Stimulated activated CD4-positive, alpha-beta T cell treated with anti-CD3 and anti-CD28 coated beads, Interleukin-2, amount 100 ng/mL, for 48 hours (primary cell): ENCODE results near the gene MSTO1.
"Not testable (repeated sequence)": the region's sequence is repeated elsewhere in the genome, so short reads cannot be mapped to it uniquely, and the experiment has no call there.

Experiments
- DNase-seq, 2 donors: peaks; one replicate each; pipeline ENCODE4 v3.0.0-alpha.2; 2020

Gene MSTO1

GRCh38 chr1:155609515-155610256, at the start of gene MSTO1:
Gene MSTO1 (plus strand): TSS chr1:155610218. CDS start chr1:155610249, 31 bp downstream.
- peak; percentile 98 to 99 for DNase-seq

GRCh38 chr1:155561779-155562580, 48.0 kb upstream of the MSTO1 start:
- peak; percentile 48 to 58 for DNase-seq

GRCh38 chr1:155562581-155563376, 47.2 kb upstream of the MSTO1 start, which contains the start of gene ASH1L:
Gene ASH1L (minus strand): TSS chr1:155562803. CDS start chr1:155521519, 41,284 bp downstream.
- peak; percentile 85 to 88 for DNase-seq

GRCh38 chr1:155563377-155564022, 46.5 kb upstream of the MSTO1 start:
- not testable (repeated sequence) for DNase-seq

- no peak for DNase-seq
Observed at GRCh38 chr1:155569988-155570592, 39.9 kb upstream of the MSTO1 start.

GRCh38 chr1:155570593-155570990, 39.4 kb upstream of the MSTO1 start:
- DNase-seq: no peak

GRCh38 chr1:155574077-155574476, 35.9 kb upstream of the MSTO1 start:
- no peak for DNase-seq

GRCh38 chr1:155575608-155576007, 34.4 kb upstream of the MSTO1 start:
- DNase-seq: not testable (repeated sequence)

- not testable (repeated sequence) for DNase-seq
Observed at GRCh38 chr1:155583846-155584245, 26.2 kb upstream of the MSTO1 start.

GRCh38 chr1:155589282-155589681, 20.7 kb upstream of the MSTO1 start:
- not testable (repeated sequence) for DNase-seq

- not testable (repeated sequence) for DNase-seq
Observed at GRCh38 chr1:155590516-155591247, 19.3 kb upstream of the MSTO1 start.

- peak in 1 of 2 donors; percentile 17 for DNase-seq
Observed at GRCh38 chr1:155591770-155592169, 18.2 kb upstream of the MSTO1 start.

- DNase-seq: not testable (repeated sequence)
Observed at GRCh38 chr1:155595877-155596474, 14.0 kb upstream of the MSTO1 start.

GRCh38 chr1:155596864-155597263, 13.2 kb upstream of the MSTO1 start:
- no peak for DNase-seq

- no peak for DNase-seq
Observed at GRCh38 chr1:155598842-155599331, 11.1 kb upstream of the MSTO1 start.

GRCh38 chr1:155599828-155600572, 10.0 kb upstream of the MSTO1 start:
- DNase-seq: not testable (repeated sequence)

- DNase-seq: no peak
Observed at GRCh38 chr1:155607708-155608107, 2.3 kb upstream of the MSTO1 start.

- DNase-seq: no peak
Observed at GRCh38 chr1:155608888-155609225, 1.2 kb upstream of the MSTO1 start.

GRCh38 chr1:155610257-155610647, 234 bp downstream of the MSTO1 start:
- DNase-seq: not testable (repeated sequence)

- DNase-seq: not testable (repeated sequence)
Observed at GRCh38 chr1:155613226-155613625, 3.2 kb downstream of the MSTO1 start.
